GM19397 (cell line): ENCODE results near the gene VDAC1.
"Not testable (repeated sequence)": the region's sequence is repeated elsewhere in the genome, so short reads cannot be mapped to it uniquely, and the experiment has no call there.

Source experiments
- ATAC-seq: cut with Tn5 transposase; IDR thresholded peaks from one replicate; pipeline ENCODE4 v1.9.1; 2021; ENCODE audit warnings: mild to moderate bottlenecking, moderate library complexity; ENCODE audit not compliant: unreplicated experiment

Gene VDAC1

GRCh38 chr5:133996683-133997252 is 8.0 kb downstream of the VDAC1 start:
- ATAC-seq = no peak

GRCh38 chr5:133995883-133996563 is 8.8 kb downstream of the VDAC1 start:
- ATAC-seq = no peak

GRCh38 chr5:133995341-133995740 is 9.4 kb downstream of the VDAC1 start:
- no peak for ATAC-seq

- no peak for ATAC-seq
Measured at GRCh38 chr5:133994990-133995333, 9.8 kb downstream of the VDAC1 start.

DNA sequence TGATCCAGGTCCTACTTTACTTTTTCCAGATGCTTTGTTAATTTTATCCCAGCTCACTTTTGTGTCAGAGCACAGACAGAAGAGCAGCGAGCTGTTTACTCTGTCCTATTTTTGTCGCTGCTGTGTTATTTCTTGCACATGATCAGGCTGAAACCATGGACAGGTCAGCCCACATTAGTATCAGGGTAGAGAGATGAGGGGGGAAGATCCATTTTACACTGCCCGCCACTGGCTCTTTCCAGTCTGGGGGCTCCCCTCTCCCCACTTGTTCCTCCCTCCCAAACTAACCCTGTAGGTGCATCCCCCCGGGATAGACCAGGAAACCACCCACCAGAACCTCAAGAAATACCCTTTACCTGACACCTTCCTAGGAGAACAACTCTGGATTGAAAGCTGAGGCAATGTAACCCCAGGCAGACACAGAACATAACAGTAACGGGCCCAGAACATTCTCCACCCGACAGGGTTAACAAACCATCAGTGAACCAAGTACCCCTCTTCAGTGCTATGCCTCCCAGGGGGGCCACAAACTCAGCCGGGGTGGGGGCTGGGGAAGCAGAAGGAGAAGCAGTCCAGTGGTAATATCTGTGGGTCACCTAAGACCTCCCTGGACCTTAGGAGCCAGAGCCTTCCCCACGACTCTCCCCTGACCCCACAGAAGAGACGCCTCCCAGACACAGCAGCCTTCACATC is 10.3 kb downstream of the VDAC1 start:
- ATAC-seq = no peak

- ATAC-seq = no peak
Measured at GRCh38 chr5:133993185-133993936, 11.4 kb downstream of the VDAC1 start.

GRCh38 chr5:133992429-133993155 is 12.2 kb downstream of the VDAC1 start:
- no peak for ATAC-seq

DNA sequence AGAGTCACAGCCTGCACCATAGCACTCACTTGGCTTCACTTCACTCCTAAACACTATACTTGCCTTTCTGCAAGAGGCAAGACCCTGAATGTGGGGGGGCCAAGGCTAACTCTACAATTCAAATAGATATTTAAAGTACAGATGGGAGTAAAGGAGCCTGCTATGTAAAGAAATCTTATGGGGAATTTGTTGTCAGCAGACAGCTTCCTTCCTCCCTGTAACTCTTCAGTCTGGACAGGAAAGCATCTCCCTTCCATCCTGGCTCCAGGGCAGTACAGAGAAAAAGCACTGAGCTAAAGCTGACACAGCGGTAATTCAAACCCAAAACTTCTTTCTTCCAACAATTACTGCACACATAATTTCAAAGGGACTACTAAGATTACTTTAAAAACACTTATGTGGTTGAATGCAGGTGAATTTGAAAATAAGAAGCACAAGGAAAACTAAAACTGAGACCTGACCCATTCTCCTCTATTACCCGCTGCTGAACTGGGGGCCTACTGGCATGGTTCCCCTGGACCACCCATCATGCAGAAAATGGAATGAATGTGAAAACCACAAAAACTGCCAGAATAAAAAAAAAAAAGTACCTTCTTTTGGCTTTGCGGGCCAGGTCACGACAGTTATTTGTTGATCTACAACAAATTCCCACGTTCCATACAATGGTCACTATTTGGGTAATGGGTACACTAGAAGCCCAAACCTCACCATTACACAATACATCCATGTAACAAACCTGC is 13.4 kb downstream of the VDAC1 start:
- ATAC-seq = no peak

DNA sequence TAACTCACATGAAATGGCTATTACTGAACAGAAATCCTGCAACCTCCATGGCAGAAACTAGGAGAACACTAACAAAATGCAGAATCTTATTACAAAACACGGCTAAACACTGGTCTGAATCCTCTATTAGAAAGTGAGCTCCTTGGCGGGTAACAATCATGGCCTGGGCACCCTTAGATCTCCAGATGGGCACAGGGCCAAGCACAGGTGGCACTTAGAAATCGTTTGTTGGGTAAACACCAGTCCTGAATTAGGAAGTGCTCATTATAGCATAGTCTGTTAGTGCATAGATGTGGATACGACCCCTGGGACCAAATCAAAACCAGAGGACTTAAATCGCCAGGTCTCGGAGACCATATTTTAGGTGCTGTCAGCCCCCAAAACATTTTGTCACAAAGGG is 14.4 kb downstream of the VDAC1 start:
- ATAC-seq = no peak

DNA sequence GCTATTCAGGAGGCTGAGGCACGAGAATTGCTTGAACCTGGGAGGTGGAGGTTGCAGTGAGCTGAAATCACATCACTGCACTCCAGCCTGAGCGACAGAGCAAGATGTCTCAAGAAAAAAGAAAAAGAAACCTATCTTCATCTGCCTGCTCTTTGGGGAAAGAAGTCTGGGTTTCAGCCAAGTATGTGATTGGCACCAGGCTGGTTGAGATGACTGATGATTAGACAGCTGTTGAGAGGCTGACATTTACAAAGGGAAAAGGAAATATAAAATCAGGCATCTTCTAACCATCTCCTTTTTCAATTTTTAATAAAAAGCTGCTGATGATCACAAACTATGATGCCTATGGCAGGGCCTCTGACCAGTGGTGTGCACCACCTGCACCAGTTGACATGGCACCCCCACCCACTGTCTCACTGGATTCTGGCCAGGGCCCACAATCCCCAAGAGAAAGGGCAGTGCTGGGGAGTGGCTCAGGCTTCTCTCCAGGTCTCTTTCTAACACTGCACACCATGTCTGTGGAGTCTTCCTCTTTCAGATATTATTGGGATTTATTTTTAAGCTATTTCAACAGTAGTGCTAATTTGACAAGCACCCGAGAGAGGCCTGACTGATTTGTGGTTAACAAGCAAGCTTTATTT is 19.1 kb downstream of the VDAC1 start:
- no peak for ATAC-seq

- no peak for ATAC-seq
Measured at GRCh38 chr5:133983674-133984073, 21.1 kb downstream of the VDAC1 start.

DNA sequence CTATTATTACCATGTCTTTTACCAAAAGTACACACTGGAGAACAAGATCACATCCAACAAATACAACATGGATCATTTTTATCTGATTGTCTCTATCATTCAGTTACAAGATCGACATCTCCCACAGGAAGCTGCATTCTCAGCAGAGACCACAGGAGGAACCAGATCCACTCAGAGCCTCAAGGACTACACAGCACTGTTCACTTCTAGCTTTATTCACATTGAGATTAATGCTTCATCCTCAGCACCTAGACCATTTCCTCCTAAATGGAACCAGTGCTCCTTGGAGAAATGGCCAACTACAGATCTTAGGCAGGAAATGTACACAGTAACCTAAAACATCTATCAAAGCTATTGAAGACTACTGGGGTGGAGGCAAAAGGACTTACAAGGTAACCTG is 23.1 kb downstream of the VDAC1 start:
- ATAC-seq = no peak

GRCh38 chr5:133980652-133981051 is 24.1 kb downstream of the VDAC1 start:
- no peak for ATAC-seq

DNA sequence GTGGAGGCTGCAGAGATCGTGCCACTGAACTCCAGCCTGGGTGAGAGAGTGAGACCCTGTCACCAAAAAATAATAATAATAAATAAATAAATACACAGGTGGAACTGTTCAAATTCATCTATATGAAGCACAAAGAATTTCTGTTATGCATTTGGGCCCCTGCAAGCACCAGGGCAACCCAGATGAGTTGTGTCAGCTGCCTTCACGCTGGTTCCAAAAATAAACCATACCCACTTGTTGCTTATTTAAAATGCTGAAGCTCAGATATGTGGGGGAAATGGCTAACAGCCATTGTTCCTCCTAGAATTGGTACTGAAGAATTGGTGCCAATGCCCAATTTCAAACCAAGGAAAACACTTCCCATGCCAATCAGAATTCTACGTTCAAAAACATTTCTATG is 25.8 kb downstream of the VDAC1 start:
- ATAC-seq = no peak

- no peak for ATAC-seq
Measured at GRCh38 chr5:133977858-133978257, 26.9 kb downstream of the VDAC1 start.

DNA sequence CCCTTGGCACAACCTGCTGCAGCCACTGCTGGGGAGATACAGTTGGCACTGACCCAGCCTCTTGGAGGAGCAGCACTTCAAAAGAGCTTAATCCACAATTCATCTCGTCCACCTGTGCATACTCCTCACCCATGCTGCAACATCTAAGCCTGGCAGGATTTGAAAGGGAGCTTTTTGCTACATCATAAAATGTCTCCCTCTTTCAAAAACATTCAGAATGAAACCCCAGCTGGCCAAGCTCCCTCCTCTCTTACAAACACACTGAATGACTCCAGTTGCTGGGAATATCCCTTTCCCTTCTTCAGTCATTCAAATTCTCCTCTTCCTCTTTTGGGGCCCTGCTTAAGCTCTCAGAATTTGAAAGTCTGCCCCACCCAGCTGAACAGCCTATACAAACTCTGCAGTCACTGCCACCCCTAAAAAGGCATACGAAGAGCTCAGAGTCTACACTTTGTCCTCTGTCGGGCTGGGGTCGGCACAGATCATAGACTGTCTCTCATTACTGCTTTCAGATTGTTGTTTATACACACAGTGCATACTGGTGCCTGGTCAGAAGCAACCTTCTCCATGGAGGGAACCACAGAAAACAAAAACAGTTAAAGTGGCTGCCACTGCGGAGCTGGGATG is 27.5 kb downstream of the VDAC1 start:
- no peak for ATAC-seq

DNA sequence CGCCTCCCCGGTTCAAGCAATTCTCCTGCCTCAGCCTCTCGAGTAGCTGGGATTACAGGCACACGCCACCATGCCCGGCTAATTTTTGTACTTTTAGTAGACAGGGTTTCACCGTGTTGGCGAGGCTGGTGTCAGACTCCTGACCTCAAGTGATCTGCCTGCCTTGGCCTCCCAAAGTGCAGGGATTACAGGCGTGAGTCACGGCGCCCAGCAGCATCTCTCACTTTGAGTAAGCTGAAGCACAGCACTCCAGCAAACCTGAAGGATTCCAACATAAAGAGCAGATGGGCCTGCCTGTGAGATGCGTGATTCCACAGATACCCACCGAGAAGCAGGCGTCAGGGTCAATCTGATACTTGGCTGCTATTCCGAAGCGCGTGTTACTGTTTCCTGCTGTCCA is 29.2 kb downstream of the VDAC1 start:
- not testable (repeated sequence) for ATAC-seq

DNA sequence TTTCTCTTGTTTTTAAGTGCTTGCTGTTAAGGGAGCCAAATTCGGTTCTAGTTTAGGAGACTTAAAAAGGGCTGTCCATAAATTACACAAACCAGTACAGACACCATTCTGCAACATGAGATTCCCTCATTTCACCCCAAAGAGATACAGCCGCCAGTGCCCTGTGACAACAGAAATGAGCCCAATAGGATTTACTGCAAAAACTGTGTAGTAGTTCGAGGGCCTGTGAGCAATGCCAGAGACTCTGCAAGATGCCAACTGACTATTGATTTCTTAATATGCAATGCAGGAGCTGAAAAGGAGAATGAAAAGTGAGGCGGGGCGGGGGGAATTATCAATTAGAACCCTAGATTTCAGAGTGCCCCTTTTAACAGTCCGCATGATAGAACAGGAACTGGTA is 30.6 kb downstream of the VDAC1 start:
- no peak for ATAC-seq

- no peak for ATAC-seq
Measured at GRCh38 chr5:133970325-133970909, 34.4 kb downstream of the VDAC1 start.
